SJSA1 (cell line): Measurements from ENCODE around the gene NPPB. TPM values are rescaled to one million over a fixed set of nuclear protein-coding genes. Genes with fewer than 3 reads are reported as not detected.
A peak's percentile ranks its signal among the peaks of the same experiment; 100 is the strongest.

Experiments used
- DNase-seq, 2 experiments: peaks; one replicate each; pipeline ENCODE4 v3.0.0-alpha.2; 2015 to 2020; ENCODE audit warnings: low spot score in 2 of 2, low read depth in 1 of 2
- H3K27ac ChIP-seq: fragments of 250-450 bp; sonication (Bioruptor Pico); 2 replicates; pipeline ENCODE4 v1.5.1; 2020; ENCODE audit warnings: mild to moderate bottlenecking, moderate library complexity
- H3K27me3 ChIP-seq: fragments of 250-450 bp; sonication (Bioruptor Pico); replicated peaks from 2 replicates; pipeline ENCODE4 v1.5.1; 2020; ENCODE audit warnings: mild to moderate bottlenecking, moderate library complexity
- H3K36me3 ChIP-seq: fragments of 250-450 bp; sonication (Bioruptor Pico); 2 replicates; pipeline ENCODE4 v1.5.1; 2020; ENCODE audit warnings: mild to moderate bottlenecking
- H3K4me1 ChIP-seq: fragments of 250-450 bp; sonication (Bioruptor Pico); replicated peaks from 2 replicates; pipeline ENCODE4 v1.6.1; 2021; ENCODE audit warnings: mild to moderate bottlenecking
- H3K4me3 ChIP-seq: fragments of 250-450 bp; sonication (Bioruptor Pico); 2 replicates; pipeline ENCODE4 v1.5.1; 2020; ENCODE audit warnings: mild to moderate bottlenecking
- H3K9me3 ChIP-seq: fragments of 250-450 bp; sonication (Bioruptor Pico); replicated peaks from 2 replicates; pipeline ENCODE4 v1.5.1; 2020; ENCODE audit warnings: mild to moderate bottlenecking
- total RNA-seq: library from RNA; depleted of rRNA; stranded (reverse); fragments of >200 nt; shearing (Covaris generic); gene quantifications from 2 replicates; pipeline ENCODE4 v1.2.3, GENCODE V29; 2014

NPPB gene
- total RNA-seq, 1 experiment from 2014 or later = 112 TPM

- Histone ChIP-seq H3K4me1 (no peaks in the 10 kb centered on the region), H3K27ac (no peak overlapping the region), H3K9me3 (no peaks in the 10 kb centered on the region), H3K36me3 (peaks cover 57% of the 10 kb centered on the region), H3K4me3 (no peak overlapping the region), H3K27me3 (no peaks in the 10 kb centered on the region)
- DNase-seq = no peak
Observed at GRCh38 chr1:11839727-11840705, 18.7 kb downstream of the NPPB start.

GRCh38 chr1:11838349-11839272 lies 20.1 kb downstream of the NPPB start:
- Histone ChIP-seq H3K4me3 (no peak overlapping the region), H3K27me3 (no peaks in the 10 kb centered on the region), H3K36me3 (peaks cover 71% of the 10 kb centered on the region), H3K9me3 (no peaks in the 10 kb centered on the region), H3K4me1 (no peaks in the 10 kb centered on the region), H3K27ac (no peak overlapping the region)
- DNase-seq = peak; percentile 45 to 70

GRCh38 chr1:11837767-11838348 lies 20.9 kb downstream of the NPPB start:
- H3K4me3 ChIP-seq = no peak overlapping the region
- no peak overlapping the region for H3K27ac ChIP-seq
- H3K9me3 ChIP-seq = no peaks in the 10 kb centered on the region
- peaks cover 78% of the 10 kb centered on the region for H3K36me3 ChIP-seq
- no peaks in the 10 kb centered on the region for H3K27me3 ChIP-seq
- no peaks in the 10 kb centered on the region for H3K4me1 ChIP-seq
- DNase-seq = no peak

- H3K27me3 ChIP-seq = no peaks in the 10 kb centered on the region
- peaks cover 78% of the 10 kb centered on the region for H3K36me3 ChIP-seq
- no peak for DNase-seq
- no peaks in the 10 kb centered on the region for H3K4me1 ChIP-seq
- H3K27ac ChIP-seq = no peak overlapping the region
- no peak overlapping the region for H3K4me3 ChIP-seq
- no peaks in the 10 kb centered on the region for H3K9me3 ChIP-seq
Observed at GRCh38 chr1:11836955-11837766, 21.6 kb downstream of the NPPB start.

DNA sequence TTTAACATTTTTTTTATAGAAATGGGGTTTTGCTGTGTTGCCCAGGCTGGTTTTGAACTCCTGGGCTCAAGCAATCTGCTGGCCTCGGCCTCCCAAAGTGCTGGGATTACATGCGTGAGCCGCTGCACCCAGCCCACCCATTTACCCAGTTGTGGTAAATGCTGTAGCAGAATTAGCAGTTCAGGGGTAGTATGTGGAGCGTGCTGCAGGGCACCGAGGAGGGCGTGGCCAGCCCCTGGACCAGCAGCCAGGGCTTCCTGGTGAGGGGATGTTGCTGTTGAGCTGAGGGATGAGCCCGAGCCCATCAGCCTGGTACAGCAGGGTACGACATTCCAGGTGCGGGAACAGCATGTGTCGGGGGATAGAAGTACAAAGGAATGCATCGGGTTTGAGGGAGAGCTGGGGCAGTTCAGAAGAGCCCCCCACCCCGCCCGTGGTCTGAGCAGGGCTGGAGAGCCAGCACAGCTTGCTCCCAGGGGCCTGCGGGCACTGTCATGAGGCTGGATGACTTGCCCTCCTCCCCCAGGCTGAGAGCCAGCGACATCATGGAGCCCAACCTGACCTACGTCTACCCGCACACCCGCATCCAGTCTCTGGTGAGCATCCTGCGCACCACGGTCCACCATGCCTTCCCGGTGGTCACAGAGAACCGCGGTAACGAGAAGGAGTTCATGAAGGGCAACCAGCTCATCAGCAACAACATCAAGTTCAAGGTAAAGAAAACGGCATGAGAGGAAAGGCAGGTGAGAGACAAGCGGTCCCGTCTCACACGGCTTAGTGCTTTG lies 23.1 kb downstream of the NPPB start:
- Histone ChIP-seq H3K4me3 (no peak overlapping the region), H3K4me1 (no peaks in the 10 kb centered on the region), H3K27ac (no peak overlapping the region), H3K9me3 (no peaks in the 10 kb centered on the region; the same call in 1 of the 2 replicates), H3K36me3 (peaks cover 65% of the 10 kb centered on the region), H3K27me3 (no peaks in the 10 kb centered on the region)
- DNase-seq = no peak

DNA sequence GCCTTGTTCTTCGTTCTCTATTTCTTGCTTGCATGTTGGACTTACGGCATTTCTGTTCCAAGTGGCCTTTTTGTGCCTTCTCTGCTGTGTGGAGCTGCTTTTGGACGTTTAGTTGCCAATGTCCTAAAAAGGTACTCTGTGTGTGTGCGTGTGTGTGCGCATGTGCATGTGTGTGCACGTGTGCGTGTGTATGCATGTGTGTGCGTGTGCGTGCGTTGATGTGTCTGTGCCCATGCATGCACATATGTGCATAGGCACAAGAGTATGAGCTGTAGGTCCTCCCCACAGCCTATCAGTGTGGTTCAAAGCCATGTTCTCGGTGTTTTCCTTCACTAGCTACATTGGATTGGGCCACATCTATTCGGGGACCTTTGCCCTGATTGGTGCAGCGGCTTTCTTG lies 24.8 kb downstream of the NPPB start:
- H3K9me3 ChIP-seq = no peaks in the 10 kb centered on the region; the same call in 1 of the 2 replicates
- DNase-seq = no peak
- H3K27me3 ChIP-seq = no peaks in the 10 kb centered on the region
- no peak overlapping the region for H3K27ac ChIP-seq
- peaks cover 57% of the 10 kb centered on the region for H3K36me3 ChIP-seq
- H3K4me3 ChIP-seq = no peak overlapping the region
- H3K4me1 ChIP-seq = no peaks in the 10 kb centered on the region

DNA sequence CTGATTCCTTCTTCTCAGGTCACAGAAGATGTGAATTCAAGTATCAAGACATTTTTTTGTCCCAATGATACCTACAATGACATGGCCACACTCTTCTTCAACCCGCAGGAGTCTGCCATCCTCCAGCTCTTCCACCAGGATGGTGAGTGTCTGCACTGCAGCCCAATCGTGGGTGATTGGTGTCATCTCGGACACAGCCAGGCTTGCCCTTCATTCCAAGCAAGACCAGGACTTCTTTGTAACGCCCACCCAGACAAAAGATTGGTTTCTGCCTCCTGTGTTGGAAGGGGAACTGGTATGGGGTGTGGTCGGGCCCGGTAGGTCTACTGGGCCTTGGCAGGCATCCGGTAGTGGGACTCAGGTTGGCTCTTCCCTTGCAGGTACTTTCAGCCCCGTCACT lies 25.2 kb downstream of the NPPB start:
- Histone ChIP-seq H3K4me3 (no peak overlapping the region), H3K9me3 (no peaks in the 10 kb centered on the region; the same call in 1 of the 2 replicates), H3K27me3 (no peaks in the 10 kb centered on the region), H3K4me1 (no peaks in the 10 kb centered on the region), H3K27ac (no peak overlapping the region), H3K36me3 (peaks cover 57% of the 10 kb centered on the region)
- DNase-seq = no peak

GRCh38 chr1:11831945-11832725 lies 26.6 kb downstream of the NPPB start:
- Histone ChIP-seq H3K27me3 (no peaks in the 10 kb centered on the region), H3K4me3 (no peak overlapping the region), H3K4me1 (no peaks in the 10 kb centered on the region), H3K9me3 (no peaks in the 10 kb centered on the region; the same call in 1 of the 2 replicates), H3K27ac (no peak overlapping the region), H3K36me3 (peaks cover 56% of the 10 kb centered on the region)
- DNase-seq = no peak

DNA sequence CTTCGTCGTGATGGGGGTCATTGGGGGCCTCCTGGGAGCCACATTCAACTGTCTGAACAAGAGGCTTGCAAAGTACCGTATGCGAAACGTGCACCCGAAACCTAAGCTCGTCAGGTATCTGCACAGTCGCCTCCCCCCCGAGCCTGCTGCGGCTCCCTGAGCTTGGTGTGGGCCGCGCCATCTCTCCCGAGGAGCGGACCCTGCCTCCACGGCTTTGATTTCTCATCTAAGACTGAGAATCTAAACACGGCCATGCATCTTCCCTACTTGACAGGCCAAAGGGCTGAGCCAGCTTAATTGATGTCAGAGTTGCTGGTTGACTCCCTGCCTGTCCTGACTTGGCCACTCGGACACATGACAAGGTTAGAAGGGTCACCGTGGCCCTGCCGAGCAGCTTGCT lies 30.2 kb downstream of the NPPB start:
- H3K4me3 ChIP-seq = no peak overlapping the region
- H3K27ac ChIP-seq = no peak overlapping the region
- DNase-seq = no peak
- H3K9me3 ChIP-seq = no peaks in the 10 kb centered on the region; the same call in 1 of the 2 replicates
- H3K36me3 ChIP-seq = peaks cover 30% of the 10 kb centered on the region
- H3K27me3 ChIP-seq = no peaks in the 10 kb centered on the region
- no peaks in the 10 kb centered on the region for H3K4me1 ChIP-seq

DNA sequence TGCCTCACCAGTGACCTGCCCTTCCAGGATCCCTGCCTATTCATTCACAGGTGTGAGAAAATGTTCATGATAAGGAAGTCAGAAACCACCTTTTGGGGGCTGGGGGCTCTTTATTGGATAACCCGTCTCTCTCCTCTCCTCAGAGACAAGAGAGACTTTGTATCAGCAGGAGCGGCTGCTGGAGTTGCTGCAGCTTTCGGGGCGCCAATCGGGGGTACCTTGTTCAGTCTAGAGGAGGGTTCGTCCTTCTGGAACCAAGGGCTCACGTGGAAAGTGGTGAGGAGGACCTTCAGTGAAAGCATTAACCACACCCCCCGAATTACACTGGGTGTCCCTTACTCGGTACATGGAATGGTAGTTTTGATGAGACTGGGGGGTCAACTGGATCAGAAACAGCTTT lies 31.8 kb downstream of the NPPB start:
- H3K36me3 ChIP-seq = peaks cover 34% of the 10 kb centered on the region
- H3K4me3 ChIP-seq = no peak overlapping the region
- H3K27ac ChIP-seq = no peak overlapping the region
- DNase-seq = no peak
- H3K9me3 ChIP-seq = no peaks in the 10 kb centered on the region; the same call in 1 of the 2 replicates
- H3K4me1 ChIP-seq = no peaks in the 10 kb centered on the region
- H3K27me3 ChIP-seq = no peaks in the 10 kb centered on the region

DNA sequence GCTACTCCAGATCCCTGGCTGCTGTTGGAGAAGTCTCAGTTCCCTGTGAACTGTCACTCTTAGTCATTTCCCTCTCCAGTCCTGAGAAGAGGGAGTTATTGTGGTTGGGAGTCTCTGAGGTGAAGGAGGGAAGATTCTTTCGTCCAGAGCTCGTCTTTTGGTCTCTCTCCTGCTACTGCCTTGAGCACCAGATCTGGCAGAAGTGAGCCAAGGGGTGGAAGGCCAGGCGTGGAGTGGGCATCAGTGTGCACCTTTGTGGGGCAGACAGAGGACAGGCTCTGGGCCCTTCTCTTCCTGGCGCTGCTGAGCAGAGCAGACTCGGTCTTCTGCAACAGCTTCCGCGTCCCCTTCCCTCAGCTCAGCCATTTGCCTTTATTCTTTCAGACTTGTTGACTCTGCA lies 33.6 kb downstream of the NPPB start:
- DNase-seq = no peak
- H3K9me3 ChIP-seq = no peaks in the 10 kb centered on the region
- no peak overlapping the region for H3K27ac ChIP-seq
- peaks cover 5% of the 10 kb centered on the region for H3K4me1 ChIP-seq
- H3K27me3 ChIP-seq = no peaks in the 10 kb centered on the region
- H3K36me3 ChIP-seq = peaks cover 31% of the 10 kb centered on the region
- H3K4me3 ChIP-seq = no peak overlapping the region
